ENCODE measurements around the gene HAO2. TPM values are rescaled to one million over a fixed set of nuclear protein-coding genes. Genes with fewer than 3 reads are reported as not detected.

Gene HAO2
- total RNA-seq, 1 donor from 2014 or later, result not detected

GRCh38 chr1:119367432-119368124 is 1.0 kb upstream of the HAO2 start:
- no peak for DNase-seq (ENCODE audit: low read depth)
- no peaks in the 10 kb centered on the region for H3K36me3 ChIP-seq (ENCODE audit: control insufficient read depth, insufficient read depth, low read length)
- TF ChIP-seq CTCF (IDR thresholded peaks at IDR 0.05; ENCODE audit: insufficient read depth, low read length, poor library complexity, severe bottlenecking), result peak; percentile 92
- H3K27me3 ChIP-seq (ENCODE audit: control insufficient read depth, insufficient read depth, low read length), result no peaks in the 10 kb centered on the region
- H3K4me3 ChIP-seq (ENCODE audit: low read depth, low read length), result no peak overlapping the region

GRCh38 chr1:119370748-119371147 is 2.2 kb downstream of the HAO2 start:
- Histone ChIP-seq H3K36me3 (ENCODE audit: control insufficient read depth, insufficient read depth, low read length) (no peaks in the 10 kb centered on the region), H3K4me3 (ENCODE audit: low read depth, low read length) (no peak overlapping the region), H3K27me3 (ENCODE audit: control insufficient read depth, insufficient read depth, low read length) (no peaks in the 10 kb centered on the region)
- no peak for DNase-seq (ENCODE audit: low read depth)
- TF ChIP-seq CTCF (IDR thresholded peaks at IDR 0.05; ENCODE audit: insufficient read depth, low read length, poor library complexity, severe bottlenecking), result no peak

GRCh38 chr1:119371815-119372214 is 3.2 kb downstream of the HAO2 start:
- no peak for TF ChIP-seq CTCF (IDR thresholded peaks at IDR 0.05; ENCODE audit: insufficient read depth, low read length, poor library complexity, severe bottlenecking)
- Histone ChIP-seq H3K27me3 (ENCODE audit: control insufficient read depth, insufficient read depth, low read length) (no peaks in the 10 kb centered on the region), H3K36me3 (ENCODE audit: control insufficient read depth, insufficient read depth, low read length) (no peaks in the 10 kb centered on the region), H3K4me3 (ENCODE audit: low read depth, low read length) (no peak overlapping the region)
- no peak for DNase-seq (ENCODE audit: low read depth)

GRCh38 chr1:119372503-119373086 is 4.0 kb downstream of the HAO2 start:
- H3K4me3 ChIP-seq (ENCODE audit: low read depth, low read length), result no peak overlapping the region
- H3K27me3 ChIP-seq (ENCODE audit: control insufficient read depth, insufficient read depth, low read length), result no peaks in the 10 kb centered on the region
- DNase-seq (ENCODE audit: low read depth), result no peak
- no peak for TF ChIP-seq CTCF (IDR thresholded peaks at IDR 0.05; ENCODE audit: insufficient read depth, low read length, poor library complexity, severe bottlenecking)
- no peaks in the 10 kb centered on the region for H3K36me3 ChIP-seq (ENCODE audit: control insufficient read depth, insufficient read depth, low read length)

- no peaks in the 10 kb centered on the region for H3K27me3 ChIP-seq (ENCODE audit: control insufficient read depth, insufficient read depth, low read length)
- no peak overlapping the region for H3K4me3 ChIP-seq (ENCODE audit: low read depth, low read length)
- no peaks in the 10 kb centered on the region for H3K36me3 ChIP-seq (ENCODE audit: control insufficient read depth, insufficient read depth, low read length)
- no peak for TF ChIP-seq CTCF (IDR thresholded peaks at IDR 0.05; ENCODE audit: insufficient read depth, low read length, poor library complexity, severe bottlenecking)
- DNase-seq (ENCODE audit: low read depth), result no peak
Measured at GRCh38 chr1:119373465-119373864, 4.9 kb downstream of the HAO2 start.
